ENCODE data around the gene ZBTB17. TPM values are rescaled to one million over a fixed set of nuclear protein-coding genes. Genes with fewer than 3 reads are reported as not detected.
A peak's percentile ranks its signal among the peaks of the same experiment; 100 is the strongest.
"Not testable (repeated sequence)": the region's sequence is repeated elsewhere in the genome, so short reads cannot be mapped to it uniquely, and the experiment has no call there.

The ZBTB17 gene
- total RNA-seq, 1 experiment from 2014 or later = 22.1 TPM

GRCh38 chr1:15983275-15983674, 7.4 kb upstream of the ZBTB17 start:
- no peak overlapping the region for H3K4me3 Mint-ChIP-seq (ENCODE audit: low read depth, unreplicated experiment)
- CTCF ChIA-PET = no interaction called here
- DNase-seq = no peak
- H3K4me1 Mint-ChIP-seq (ENCODE audit: low read depth, unreplicated experiment) = no peaks in the 10 kb centered on the region
- peaks cover 3% of the 10 kb centered on the region for H3K9me3 Mint-ChIP-seq (ENCODE audit: low read depth, unreplicated experiment)
- no peak overlapping the region for H3K27ac Mint-ChIP-seq (ENCODE audit: unreplicated experiment)
- H3K36me3 Mint-ChIP-seq (ENCODE audit: insufficient read depth, unreplicated experiment) = no peaks in the 10 kb centered on the region
- TF ChIP-seq, protein P1, sequence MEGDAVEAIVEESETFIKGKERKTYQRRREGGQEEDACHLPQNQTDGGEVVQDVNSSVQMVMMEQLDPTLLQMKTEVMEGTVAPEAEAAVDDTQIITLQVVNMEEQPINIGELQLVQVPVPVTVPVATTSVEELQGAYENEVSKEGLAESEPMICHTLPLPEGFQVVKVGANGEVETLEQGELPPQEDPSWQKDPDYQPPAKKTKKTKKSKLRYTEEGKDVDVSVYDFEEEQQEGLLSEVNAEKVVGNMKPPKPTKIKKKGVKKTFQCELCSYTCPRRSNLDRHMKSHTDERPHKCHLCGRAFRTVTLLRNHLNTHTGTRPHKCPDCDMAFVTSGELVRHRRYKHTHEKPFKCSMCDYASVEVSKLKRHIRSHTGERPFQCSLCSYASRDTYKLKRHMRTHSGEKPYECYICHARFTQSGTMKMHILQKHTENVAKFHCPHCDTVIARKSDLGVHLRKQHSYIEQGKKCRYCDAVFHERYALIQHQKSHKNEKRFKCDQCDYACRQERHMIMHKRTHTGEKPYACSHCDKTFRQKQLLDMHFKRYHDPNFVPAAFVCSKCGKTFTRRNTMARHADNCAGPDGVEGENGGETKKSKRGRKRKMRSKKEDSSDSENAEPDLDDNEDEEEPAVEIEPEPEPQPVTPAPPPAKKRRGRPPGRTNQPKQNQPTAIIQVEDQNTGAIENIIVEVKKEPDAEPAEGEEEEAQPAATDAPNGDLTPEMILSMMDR (IDR thresholded peaks at IDR 0.05; ENCODE audit: unreplicated experiment) = no peak
- intact Hi-C loops (cut with micrococcal nuclease; ENCODE audit: unreplicated experiment) = no loop called here
- H3K27me3 Mint-ChIP-seq (ENCODE audit: unreplicated experiment) = peaks cover under 1% of the 10 kb centered on the region
- no TSS peak for BruUV-seq (replicated peaks)

GRCh38 chr1:15981679-15982078, 5.8 kb upstream of the ZBTB17 start:
- CTCF ChIA-PET = interaction anchor here (0.7 kb wide), 1 partner anchor 508 kb away, joined by 3 read pairs; no protein-coding TSS in a partner anchor
- no peak for DNase-seq
- Mint-ChIP-seq H3K36me3 (ENCODE audit: insufficient read depth, unreplicated experiment) (peaks cover under 1% of the 10 kb centered on the region), H3K27ac (ENCODE audit: unreplicated experiment) (no peak overlapping the region), H3K4me1 (ENCODE audit: low read depth, unreplicated experiment) (peaks cover 3% of the 10 kb centered on the region), H3K27me3 (ENCODE audit: unreplicated experiment) (no peaks in the 10 kb centered on the region), H3K9me3 (ENCODE audit: low read depth, unreplicated experiment) (peaks cover 3% of the 10 kb centered on the region), H3K4me3 (ENCODE audit: low read depth, unreplicated experiment) (no peak overlapping the region)
- intact Hi-C loops (cut with micrococcal nuclease; ENCODE audit: unreplicated experiment) = no loop called here
- BruUV-seq (replicated peaks) = no TSS peak
- TF ChIP-seq, protein P1 (IDR thresholded peaks at IDR 0.05; ENCODE audit: unreplicated experiment) = no peak

- CTCF ChIA-PET; H3K27ac Mint-ChIP-seq (ENCODE audit: unreplicated experiment); BruUV-seq (replicated peaks); DNase-seq; H3K4me3 Mint-ChIP-seq (ENCODE audit: low read depth, unreplicated experiment); H3K27me3 Mint-ChIP-seq (ENCODE audit: unreplicated experiment); intact Hi-C loops (cut with micrococcal nuclease; ENCODE audit: unreplicated experiment); H3K9me3 Mint-ChIP-seq (ENCODE audit: low read depth, unreplicated experiment): not testable (repeated sequence)
- Mint-ChIP-seq H3K4me1 (ENCODE audit: low read depth, unreplicated experiment) (peaks cover 17% of the 10 kb centered on the region), H3K36me3 (ENCODE audit: insufficient read depth, unreplicated experiment) (peaks cover 17% of the 10 kb centered on the region)
These were observed 2.0 kb upstream of the ZBTB17 start for GRCh38 chr1:15977947-15978346.

DNA sequence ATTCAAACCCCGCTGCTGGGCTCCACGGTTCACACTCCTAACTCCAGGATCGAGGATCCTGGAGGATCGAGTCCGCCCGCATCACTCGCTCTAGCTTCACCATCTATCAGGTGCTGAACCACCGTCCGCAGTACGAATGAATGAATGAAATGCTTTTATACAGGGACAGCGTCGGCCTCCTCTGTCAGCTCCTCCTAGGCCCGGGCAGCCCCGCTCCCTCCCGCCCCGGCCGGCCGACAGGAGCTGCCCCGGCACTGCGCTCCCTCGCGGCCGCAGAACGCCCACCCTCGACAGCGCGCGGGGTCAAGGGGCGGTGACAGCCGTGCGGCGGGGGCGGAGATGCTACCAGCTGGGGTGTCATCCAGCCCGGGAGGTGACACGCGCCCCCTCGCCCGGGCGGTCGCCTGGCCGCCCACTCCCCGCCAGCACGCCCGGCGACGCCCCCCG, 520 bp downstream of the ZBTB17 start:
- CTCF ChIA-PET = interaction anchor here (0.7 kb wide), 1 partner anchor 128 kb away, joined by 4 read pairs; the partner anchor contains the start of gene SPEN
- Mint-ChIP-seq H3K36me3 (ENCODE audit: insufficient read depth, unreplicated experiment) (peaks cover 21% of the 10 kb centered on the region), H3K4me1 (ENCODE audit: low read depth, unreplicated experiment) (peaks cover 17% of the 10 kb centered on the region), H3K27ac (ENCODE audit: unreplicated experiment) (peak overlapping the region; percentile 60), H3K27me3 (ENCODE audit: unreplicated experiment) (no peaks in the 10 kb centered on the region), H3K4me3 (ENCODE audit: low read depth, unreplicated experiment) (peak overlapping the region; percentile 72), H3K9me3 (ENCODE audit: low read depth, unreplicated experiment) (peaks cover 2% of the 10 kb centered on the region)
- intact Hi-C loops (cut with micrococcal nuclease; ENCODE audit: unreplicated experiment) = no loop called here
- no TSS peak for BruUV-seq (replicated peaks)
- TF ChIP-seq, protein P1 (IDR thresholded peaks at IDR 0.05; ENCODE audit: unreplicated experiment) = no peak
- DNase-seq = peak; percentile 35

DNA sequence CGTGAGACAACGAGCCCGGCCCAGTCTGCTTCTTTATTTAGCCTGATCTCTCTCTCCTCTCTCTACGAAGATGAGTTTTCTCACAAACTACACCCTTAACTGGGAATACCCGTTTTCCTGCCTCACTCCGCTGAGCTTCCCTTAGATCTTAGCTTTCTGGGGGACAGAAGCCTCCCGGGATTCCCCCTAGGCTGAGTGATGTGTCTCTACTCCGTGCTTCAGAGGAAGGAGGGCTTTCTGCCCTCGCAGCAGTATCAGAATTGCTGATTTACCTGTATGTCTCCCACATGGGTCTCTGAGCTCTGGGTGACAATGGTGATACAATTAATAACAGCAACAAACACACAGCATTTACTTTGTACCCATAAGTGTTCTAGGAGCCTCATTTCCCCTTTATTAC, 1.0 kb downstream of the ZBTB17 start:
- H3K27ac Mint-ChIP-seq (ENCODE audit: unreplicated experiment) = no peak overlapping the region
- peak overlapping the region; percentile 72 for H3K4me3 Mint-ChIP-seq (ENCODE audit: low read depth, unreplicated experiment)
- CTCF ChIA-PET = interaction anchor here (0.7 kb wide), 1 partner anchor 128 kb away, joined by 4 read pairs; the partner anchor contains the start of gene SPEN
- intact Hi-C loops (cut with micrococcal nuclease; ENCODE audit: unreplicated experiment) = no loop called here
- no peak for DNase-seq
- peaks cover 2% of the 10 kb centered on the region for H3K9me3 Mint-ChIP-seq (ENCODE audit: low read depth, unreplicated experiment)
- peaks cover 17% of the 10 kb centered on the region for H3K4me1 Mint-ChIP-seq (ENCODE audit: low read depth, unreplicated experiment)
- TSS peak; percentile 46 for BruUV-seq (replicated peaks)
- TF ChIP-seq, protein P1 (IDR thresholded peaks at IDR 0.05; ENCODE audit: unreplicated experiment) = no peak
- peaks cover 24% of the 10 kb centered on the region for H3K36me3 Mint-ChIP-seq (ENCODE audit: insufficient read depth, unreplicated experiment)
- H3K27me3 Mint-ChIP-seq (ENCODE audit: unreplicated experiment) = no peaks in the 10 kb centered on the region
